Gastrocnemius medialis (tissue), 4 donors: ENCODE data around the gene CCDC194. TPM values are rescaled to one million over a fixed set of nuclear protein-coding genes. Genes with fewer than 3 reads are reported as not detected.
A peak's percentile ranks its signal among the peaks of the same experiment; 100 is the strongest.

Experiments used
- ATAC-seq, 2 donors: fragments of 150-250 bp; one replicate each; pipeline ENCODE4 v1.9.1; 2016
- DNase-seq, 2 donors: peaks; one replicate each; pipeline ENCODE4 v3.0.0-alpha.2; 2019
- H3K27ac ChIP-seq, 4 donors: fragments of 200-600 bp; sonication (generic); 1 replicate in 1 of 4; 2 replicates in 3 of 4; pipeline ENCODE4 v1.5.1; 2016 to 2018; ENCODE audit warnings: mild to moderate bottlenecking in 2 of 4, moderate library complexity in 1 of 4
- H3K27me3 ChIP-seq, 3 donors: fragments of 200-600 bp; sonication (generic) in 2 of 3; 1 replicate in 1 of 3; 2 replicates in 2 of 3; pipeline versions ENCODE4 v1.5.1 to v1.6.0; 2016 to 2019; ENCODE audit warnings: mild to moderate bottlenecking in 1 of 3, moderate library complexity in 1 of 3
- H3K36me3 ChIP-seq, 2 donors: fragments of 200-600 bp; sonication (generic) in 1 of 2; one replicate each; pipeline ENCODE4 v1.5.1; 2017 to 2018
- H3K4me1 ChIP-seq, 2 donors: fragments of 200-600 bp; sonication (generic) in 1 of 2; one replicate each; pipeline ENCODE4 v1.5.1; 2016 to 2017; ENCODE audit warnings: mild to moderate bottlenecking in 2 of 2
- H3K4me3 ChIP-seq, 4 donors: fragments of 200-600 bp; sonication (generic) in 3 of 4; 1 replicate in 1 of 4; 2 replicates in 3 of 4; pipeline ENCODE4 v1.5.1; 2016 to 2019; ENCODE audit warnings: mild to moderate bottlenecking in 2 of 4
- H3K9me3 ChIP-seq, 3 donors: fragments of 200-600 bp; sonication (generic) in 2 of 3; 1 replicate in 1 of 3; 2 replicates in 2 of 3; pipeline ENCODE4 v1.5.1; 2016 to 2019
- CTCF ChIP-seq, 5 experiments: fragments of 450-650 bp in 3 of 5; fragments of 200-600 bp in 2 of 5; sonication (generic) in 2 of 5; IDR thresholded peaks in 4 of 5; conservative IDR thresholded peaks in 1 of 5; 1 replicate in 4 of 5; 2 replicates in 1 of 5; pipeline ENCODE4 v1.5.1; 2016 to 2019; ENCODE audit warnings: antibody characterized with exemption in 5 of 5, mild to moderate bottlenecking in 3 of 5, moderate library complexity in 3 of 5
- POLR2A ChIP-seq, 2 donors: fragments of 450-650 bp; IDR thresholded peaks; one replicate each; pipeline ENCODE4 v1.6.1; 2017; ENCODE audit warnings: antibody characterized with exemption in 2 of 2, mild to moderate bottlenecking in 2 of 2, moderate library complexity in 2 of 2
- in situ Hi-C, 4 donors: fragments of 200-750 bp; cut with MboI; loops; one replicate each; pipeline versions ENCODE4 v1.15.0 to v1.8.0; 2017; ENCODE audit warnings: low sequenced_read_pairs in 4 of 4
- intact Hi-C: fragments of 100-400 bp; cut with DNase I; formaldehyde crosslinking; loops from one replicate; pipeline ENCODE4 v1.15.1; 2023; ENCODE audit warnings: low total_unique reads
- total RNA-seq, 4 donors: library from RNA; depleted of rRNA; stranded (reverse); fragments of >200 nt; gene quantifications; one replicate each; pipeline versions ENCODE4 v1.1.0 to v1.2.3, GENCODE V29; 2016

The CCDC194 gene
- total RNA-seq, 4 donors from 2014 or later = not detected

- in situ Hi-C loops (loop anchor here (5.0 to 10.0 kb wide), 2 partner anchors 43 to 75 kb away; partner anchors contain the start of gene NXNL1 (in 1 of the 4)), intact Hi-C loops (no loop called here)
- ATAC-seq (no peak), DNase-seq (no peak)
- Histone ChIP-seq H3K27ac (no peak overlapping the region), H3K4me1 (peaks cover 6% of the 10 kb centered on the region in 2 donors), H3K36me3 (no peaks in the 10 kb centered on the region), H3K9me3 (no peaks in the 10 kb centered on the region), H3K27me3 (peaks cover 21 to 29% (median 29%) of the 10 kb centered on the region in 3 donors), H3K4me3 (peak overlapping the region; percentile 41 to 56 (median 48))
- TF ChIP-seq CTCF (IDR thresholded peaks at IDR 0.05 in 4 of 5, conservative IDR thresholded peaks at IDR 0.05 in 1 of 5) = no peak
- no peak for TF ChIP-seq POLR2A (IDR thresholded peaks at IDR 0.05)
These were observed 3.9 kb downstream of the CCDC194 start for GRCh38 chr19:17389957-17390664.

- no peaks in the 10 kb centered on the region for H3K9me3 ChIP-seq
- no peak overlapping the region for H3K27ac ChIP-seq
- in situ Hi-C loops (loop anchor here (5.0 kb wide), 1 partner anchor 42 kb away; no protein-coding TSS in a partner anchor), intact Hi-C loops (no loop called here)
- no peak overlapping the region for H3K4me3 ChIP-seq
- H3K4me1 ChIP-seq = peaks cover 6% of the 10 kb centered on the region in 2 donors
- no peaks in the 10 kb centered on the region for H3K36me3 ChIP-seq
- TF ChIP-seq CTCF (IDR thresholded peaks at IDR 0.05 in 4 of 5, conservative IDR thresholded peaks at IDR 0.05 in 1 of 5) (no peak), POLR2A (IDR thresholded peaks at IDR 0.05) (no peak)
- DNase-seq (no peak), ATAC-seq (no peak)
- peaks cover 16 to 29% (median 27%) of the 10 kb centered on the region in 3 donors for H3K27me3 ChIP-seq
These were observed 4.7 kb downstream of the CCDC194 start for GRCh38 chr19:17389288-17389687.

GRCh38 chr19:17385878-17386611 is 8.0 kb downstream of the CCDC194 start:
- peak; percentile 50 to 58 for ATAC-seq

More at GRCh38 chr19:17385878-17386611, 8.0 kb downstream of the CCDC194 start:
- no peaks in the 10 kb centered on the region for H3K9me3 ChIP-seq
- H3K27me3 ChIP-seq = peaks cover 8 to 16% (median 15%) of the 10 kb centered on the region in 3 donors
- peak in 1 of 2 donors; percentile 44 for DNase-seq
- no peak overlapping the region for H3K27ac ChIP-seq
- peaks cover 4 to 6% of the 10 kb centered on the region in 2 donors for H3K4me1 ChIP-seq
- intact Hi-C loops (loop anchor here (1.0 kb wide), 1 partner anchor 40 kb away; no protein-coding TSS in a partner anchor), in situ Hi-C loops (loop anchor here (5.0 kb wide), 1 partner anchor 39 kb away; no protein-coding TSS in a partner anchor)
- H3K4me3 ChIP-seq = no peak overlapping the region
- no peak for TF ChIP-seq POLR2A (IDR thresholded peaks at IDR 0.05)
- peak; percentile 87 to 96 (median 92) for TF ChIP-seq CTCF (IDR thresholded peaks at IDR 0.05 in 4 of 5, conservative IDR thresholded peaks at IDR 0.05 in 1 of 5)
- no peaks in the 10 kb centered on the region for H3K36me3 ChIP-seq
